Stimulated activated CD8-positive, alpha-beta memory T cell treated with anti-CD3 and anti-CD28 coated beads, Interleukin-2, amount 100 ng/mL, for 1 hour (primary cell): ENCODE data around the gene CDAN1.
"Not testable (repeated sequence)": the region's sequence is repeated elsewhere in the genome, so short reads cannot be mapped to it uniquely, and the experiment has no call there.

ENCODE experiments used
- DNase-seq, 2 donors: peaks; one replicate each; pipeline ENCODE4 v3.0.0-alpha.2; 2020; ENCODE audit warnings: low read depth in 2 of 2

The CDAN1 gene

GRCh38 chr15:42711746-42712145 lies 25.2 kb downstream of the CDAN1 start:
- DNase-seq, result no peak

GRCh38 chr15:42710662-42711061 lies 26.3 kb downstream of the CDAN1 start:
- no peak for DNase-seq

GRCh38 chr15:42707873-42708544 lies 28.9 kb downstream of the CDAN1 start:
- DNase-seq, result no peak

GRCh38 chr15:42707068-42707467 lies 29.9 kb downstream of the CDAN1 start:
- DNase-seq, result no peak

- no peak for DNase-seq
Measured at GRCh38 chr15:42705336-42705735, 31.6 kb downstream of the CDAN1 start.

- DNase-seq, result peak; percentile 8 to 25
Measured at GRCh38 chr15:42704492-42704926, 32.4 kb downstream of the CDAN1 start.

GRCh38 chr15:42696626-42697025 lies 40.3 kb downstream of the CDAN1 start:
- no peak for DNase-seq

- no peak for DNase-seq
Measured at GRCh38 chr15:42695527-42696071, 41.3 kb downstream of the CDAN1 start.

- DNase-seq, result no peak
Measured at GRCh38 chr15:42694398-42694797, 42.5 kb downstream of the CDAN1 start.

GRCh38 chr15:42693942-42694341 lies 43.0 kb downstream of the CDAN1 start:
- no peak for DNase-seq

- no peak for DNase-seq
Measured at GRCh38 chr15:42693496-42693895, 43.4 kb downstream of the CDAN1 start.

GRCh38 chr15:42692997-42693396 lies 43.9 kb downstream of the CDAN1 start:
- DNase-seq, result no peak

GRCh38 chr15:42692536-42692935 lies 44.4 kb downstream of the CDAN1 start:
- DNase-seq, result no peak

GRCh38 chr15:42691770-42692169 lies 45.2 kb downstream of the CDAN1 start:
- no peak for DNase-seq

- DNase-seq, result no peak
Measured at GRCh38 chr15:42691308-42691707, 45.6 kb downstream of the CDAN1 start.

GRCh38 chr15:42688301-42688700 lies 48.6 kb downstream of the CDAN1 start:
- DNase-seq, result no peak

- DNase-seq, result no peak
Measured at GRCh38 chr15:42687740-42688139, 49.2 kb downstream of the CDAN1 start.

GRCh38 chr15:42686281-42686680 lies 50.6 kb downstream of the CDAN1 start:
- DNase-seq, result no peak

GRCh38 chr15:42681119-42681518 lies 55.8 kb downstream of the CDAN1 start:
- no peak for DNase-seq

GRCh38 chr15:42680142-42680482 lies 56.8 kb downstream of the CDAN1 start:
- not testable (repeated sequence) for DNase-seq

GRCh38 chr15:42679285-42680141 lies 57.4 kb downstream of the CDAN1 start:
- DNase-seq, result no peak

- DNase-seq, result no peak
Measured at GRCh38 chr15:42675021-42675420, 61.9 kb downstream of the CDAN1 start.

GRCh38 chr15:42674472-42674871 lies 62.5 kb downstream of the CDAN1 start:
- no peak for DNase-seq
